ENCODE results near the gene ADAM15. TPM values are rescaled to one million over a fixed set of nuclear protein-coding genes. Genes with fewer than 3 reads are reported as not detected.

The ADAM15 gene
- polyA plus RNA-seq, 3 donors: 44.5 to 202 (median 74.3) TPM

DNA sequence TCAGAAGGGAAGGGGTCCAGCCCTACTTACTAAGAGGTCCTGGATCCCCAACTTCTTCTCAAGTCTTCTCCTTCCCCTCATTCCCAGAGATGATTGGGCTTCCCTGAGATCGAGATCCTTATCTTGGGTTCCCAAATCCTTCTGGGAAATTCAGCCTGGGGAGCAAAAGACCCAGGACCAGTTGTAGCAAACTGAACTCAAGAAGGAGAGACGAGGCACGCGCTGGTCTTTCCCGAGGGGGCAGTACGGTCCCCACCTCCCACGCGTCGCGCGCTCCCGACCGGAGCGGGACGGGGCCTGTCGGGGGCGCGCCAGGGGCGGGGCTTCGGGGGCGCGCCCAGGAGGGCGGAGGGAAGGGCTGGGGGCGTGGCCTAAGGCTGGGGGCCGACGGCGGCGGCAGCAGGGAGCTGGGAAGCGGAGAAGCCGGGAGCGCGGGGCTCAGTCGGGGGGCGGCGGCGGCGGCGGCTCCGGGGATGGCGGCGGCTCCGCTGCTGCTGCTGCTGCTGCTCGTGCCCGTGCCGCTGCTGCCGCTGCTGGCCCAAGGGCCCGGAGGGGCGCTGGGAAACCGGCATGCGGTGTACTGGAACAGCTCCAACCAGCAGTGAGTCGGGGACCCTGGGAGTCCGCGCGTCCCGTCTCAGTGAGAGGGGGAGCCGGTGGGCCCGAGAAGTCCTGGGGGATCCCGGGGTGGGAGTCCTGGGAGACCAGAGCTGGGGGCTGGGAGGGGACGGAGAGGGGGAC is 27.5 kb downstream of the ADAM15 start, which contains the start of gene EFNA3:
Gene EFNA3, plus strand, starts transcription at position 369 of the 741 bp plus-strand sequence. Its CDS starts 105 bp downstream, at position 474.
- H3K9ac ChIP-seq (ENCODE audit: insufficient read depth, low read length, poor library complexity, severe bottlenecking): peak within 1 kb of the TSS; percentile 36
- Mint-ChIP-seq H3K36me3 (peaks cover 13 to 17% of the 10 kb centered on the region in 2 donors), H3K9me3 (peaks cover 0 to 38% (median 15%) of the 10 kb centered on the region in 7 donors), H3K27ac (peak within 1 kb of the TSS in 1 of 7 donors; percentile 12), H3K4me3 (peak within 1 kb of the TSS; percentile 65 to 91), H3K27me3 (ENCODE audit: low read depth in 3 of 3) (peaks cover 54 to 77% (median 67%) of the 10 kb centered on the region in 3 donors), H3K4me1 (peaks cover 36% of the 10 kb centered on the region)
- H3K4me2 ChIP-seq (replicated peaks; ENCODE audit: extremely low read depth, low read length, poor library complexity, severe bottlenecking): peak within 1 kb of the TSS; percentile 77
- TF ChIP-seq, protein P1, sequence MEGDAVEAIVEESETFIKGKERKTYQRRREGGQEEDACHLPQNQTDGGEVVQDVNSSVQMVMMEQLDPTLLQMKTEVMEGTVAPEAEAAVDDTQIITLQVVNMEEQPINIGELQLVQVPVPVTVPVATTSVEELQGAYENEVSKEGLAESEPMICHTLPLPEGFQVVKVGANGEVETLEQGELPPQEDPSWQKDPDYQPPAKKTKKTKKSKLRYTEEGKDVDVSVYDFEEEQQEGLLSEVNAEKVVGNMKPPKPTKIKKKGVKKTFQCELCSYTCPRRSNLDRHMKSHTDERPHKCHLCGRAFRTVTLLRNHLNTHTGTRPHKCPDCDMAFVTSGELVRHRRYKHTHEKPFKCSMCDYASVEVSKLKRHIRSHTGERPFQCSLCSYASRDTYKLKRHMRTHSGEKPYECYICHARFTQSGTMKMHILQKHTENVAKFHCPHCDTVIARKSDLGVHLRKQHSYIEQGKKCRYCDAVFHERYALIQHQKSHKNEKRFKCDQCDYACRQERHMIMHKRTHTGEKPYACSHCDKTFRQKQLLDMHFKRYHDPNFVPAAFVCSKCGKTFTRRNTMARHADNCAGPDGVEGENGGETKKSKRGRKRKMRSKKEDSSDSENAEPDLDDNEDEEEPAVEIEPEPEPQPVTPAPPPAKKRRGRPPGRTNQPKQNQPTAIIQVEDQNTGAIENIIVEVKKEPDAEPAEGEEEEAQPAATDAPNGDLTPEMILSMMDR (IDR thresholded peaks at IDR 0.05): no peak
- H3K27ac ChIP-seq (ENCODE audit: low read depth in 1 of 2, low read length in 2 of 2): no peak within 1 kb of the TSS
- H4K20me1 ChIP-seq (ENCODE audit: insufficient read depth, low read length): peaks cover 33% of the 10 kb centered on the region
- H3K9me3 ChIP-seq (replicated peaks in 1 of 2; ENCODE audit: control insufficient read depth in 1 of 2, insufficient read depth in 1 of 2, low read length in 2 of 2): peaks cover 0 to 16% of the 10 kb centered on the region in 2 donors
- peaks cover 54 to 73% of the 10 kb centered on the region in 2 donors for H3K27me3 ChIP-seq (ENCODE audit: control insufficient read depth in 2 of 2, insufficient read depth in 2 of 2, low read length in 2 of 2)
- 2% methylated on average over 55 of the region's 59 CpGs for WGBS (ENCODE audit: insufficient coverage)
- H3K4me3 ChIP-seq (replicated peaks in 1 of 3; ENCODE audit: low read depth in 2 of 3, low read length in 3 of 3): peak within 1 kb of the TSS in 1 of 3 experiments; percentile 67
- H3K36me3 ChIP-seq (replicated peaks in 1 of 2; ENCODE audit: control insufficient read depth in 1 of 2, insufficient read depth in 2 of 2, low read length in 2 of 2): no peaks in the 10 kb centered on the region
- intact Hi-C loops (cut with micrococcal nuclease): no loop called here
- H3K4me1 ChIP-seq (ENCODE audit: control insufficient read depth in 1 of 2, insufficient read depth in 2 of 2, low read length in 2 of 2): peaks cover 43 to 53% of the 10 kb centered on the region in 2 donors
- DNase-seq: peak in 1 of 3 donors; percentile 44
- H2AFZ ChIP-seq (ENCODE audit: insufficient read depth, low read depth, low read length, poor library complexity, severe bottlenecking): peak within 1 kb of the TSS; percentile 56
- no peaks in the 10 kb centered on the region for H3K79me2 ChIP-seq (ENCODE audit: insufficient read depth, low read length)

DNA sequence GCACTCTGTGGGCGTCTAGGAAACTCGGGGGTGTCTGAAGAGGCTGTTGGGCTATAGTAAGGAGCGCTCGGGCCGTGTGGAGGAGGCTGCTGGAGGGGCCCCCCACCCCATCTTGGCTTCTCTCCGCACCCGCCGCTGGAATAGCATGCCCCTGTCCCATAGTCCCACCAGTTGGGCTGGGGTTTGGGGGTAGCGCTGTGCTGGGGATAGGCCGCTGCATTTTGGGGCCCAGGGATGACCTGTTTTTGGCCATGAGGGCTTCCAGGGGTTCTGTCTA is 28.0 kb downstream of the ADAM15 start:
- Histone ChIP-seq H2AFZ (ENCODE audit: insufficient read depth, low read depth, low read length, poor library complexity, severe bottlenecking) (no peak overlapping the region), H4K20me1 (ENCODE audit: insufficient read depth, low read length) (peaks cover 38% of the 10 kb centered on the region), H3K27me3 (ENCODE audit: control insufficient read depth in 2 of 2, insufficient read depth in 2 of 2, low read length in 2 of 2) (peaks cover 57 to 74% of the 10 kb centered on the region in 2 donors), H3K36me3 (replicated peaks in 1 of 2; ENCODE audit: control insufficient read depth in 1 of 2, insufficient read depth in 2 of 2, low read length in 2 of 2) (no peaks in the 10 kb centered on the region), H3K9ac (ENCODE audit: insufficient read depth, low read length, poor library complexity, severe bottlenecking) (peak overlapping the region; percentile 36), H3K9me3 (replicated peaks in 1 of 2; ENCODE audit: control insufficient read depth in 1 of 2, insufficient read depth in 1 of 2, low read length in 2 of 2) (peaks cover 0 to 16% of the 10 kb centered on the region in 2 donors), H3K27ac (ENCODE audit: low read depth in 1 of 2, low read length in 2 of 2) (no peak overlapping the region), H3K79me2 (ENCODE audit: insufficient read depth, low read length) (no peaks in the 10 kb centered on the region), H3K4me3 (replicated peaks in 1 of 3; ENCODE audit: low read depth in 2 of 3, low read length in 3 of 3) (peak overlapping the region in 1 of 3 experiments; percentile 67), H3K4me2 (replicated peaks; ENCODE audit: extremely low read depth, low read length, poor library complexity, severe bottlenecking) (peak overlapping the region; percentile 77), H3K4me1 (ENCODE audit: control insufficient read depth in 1 of 2, insufficient read depth in 2 of 2, low read length in 2 of 2) (peaks cover 44 to 53% of the 10 kb centered on the region in 2 donors)
- TF ChIP-seq, protein P1 (IDR thresholded peaks at IDR 0.05): no peak
- WGBS (ENCODE audit: insufficient coverage): 24% methylated on average over 2 of the region's 10 CpGs
- intact Hi-C loops (cut with micrococcal nuclease): no loop called here
- Mint-ChIP-seq H3K27ac (no peak overlapping the region), H3K9me3 (peaks cover 0 to 41% (median 15%) of the 10 kb centered on the region in 7 donors), H3K27me3 (ENCODE audit: low read depth in 3 of 3) (peaks cover 59 to 81% (median 73%) of the 10 kb centered on the region in 3 donors), H3K4me1 (peaks cover 37% of the 10 kb centered on the region), H3K36me3 (peaks cover 13 to 18% of the 10 kb centered on the region in 2 donors), H3K4me3 (peak overlapping the region; percentile 65 to 91)
- no peak for DNase-seq

Data from CD14-positive monocyte (primary cell).